ENCODE measurements around the gene TACR1.

Gene TACR1

DNA sequence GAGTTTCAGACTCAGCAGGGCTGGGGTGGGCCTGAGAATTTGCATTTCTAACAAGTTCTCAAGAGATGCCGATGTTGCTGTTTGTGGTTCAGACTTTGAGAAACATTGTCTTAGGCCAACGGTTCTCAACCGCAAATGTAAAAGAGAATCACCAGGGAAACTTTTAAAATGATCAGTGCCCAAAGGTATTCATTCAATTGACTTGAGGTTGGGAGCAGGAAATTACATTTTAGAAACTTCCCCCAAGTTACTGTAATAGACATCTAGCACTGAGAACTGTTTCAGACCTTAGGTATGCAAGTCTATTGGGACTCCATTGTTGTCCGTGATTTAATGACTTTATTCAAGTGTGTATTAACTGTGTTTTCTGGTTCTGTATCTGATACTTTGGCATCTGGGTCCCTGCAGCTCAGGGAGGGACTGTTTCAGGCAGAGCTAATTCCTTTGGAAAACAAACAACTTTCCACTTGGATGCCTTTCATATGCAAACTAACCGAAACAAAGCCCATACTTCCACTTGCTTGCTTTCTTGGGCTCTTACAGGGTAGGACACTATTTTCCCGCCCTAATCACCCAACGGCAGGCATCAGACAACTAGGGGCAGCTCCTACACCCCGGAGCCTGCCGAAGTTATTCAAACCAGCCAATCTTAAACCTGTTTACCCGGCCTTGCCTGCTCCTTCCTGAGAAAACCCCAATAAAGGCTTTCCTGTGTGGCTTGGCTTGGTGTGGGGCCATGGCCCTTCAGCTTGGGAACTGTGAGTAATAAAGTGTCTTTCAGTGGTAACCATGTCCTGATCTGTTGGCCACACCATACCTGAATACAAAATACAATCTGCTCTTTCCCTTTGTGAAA is 143.3 kb downstream of the TACR1 start:
- DNase-seq (ENCODE audit: extremely low read depth, low read depth), result no peak
- TF ChIP-seq, protein P1, sequence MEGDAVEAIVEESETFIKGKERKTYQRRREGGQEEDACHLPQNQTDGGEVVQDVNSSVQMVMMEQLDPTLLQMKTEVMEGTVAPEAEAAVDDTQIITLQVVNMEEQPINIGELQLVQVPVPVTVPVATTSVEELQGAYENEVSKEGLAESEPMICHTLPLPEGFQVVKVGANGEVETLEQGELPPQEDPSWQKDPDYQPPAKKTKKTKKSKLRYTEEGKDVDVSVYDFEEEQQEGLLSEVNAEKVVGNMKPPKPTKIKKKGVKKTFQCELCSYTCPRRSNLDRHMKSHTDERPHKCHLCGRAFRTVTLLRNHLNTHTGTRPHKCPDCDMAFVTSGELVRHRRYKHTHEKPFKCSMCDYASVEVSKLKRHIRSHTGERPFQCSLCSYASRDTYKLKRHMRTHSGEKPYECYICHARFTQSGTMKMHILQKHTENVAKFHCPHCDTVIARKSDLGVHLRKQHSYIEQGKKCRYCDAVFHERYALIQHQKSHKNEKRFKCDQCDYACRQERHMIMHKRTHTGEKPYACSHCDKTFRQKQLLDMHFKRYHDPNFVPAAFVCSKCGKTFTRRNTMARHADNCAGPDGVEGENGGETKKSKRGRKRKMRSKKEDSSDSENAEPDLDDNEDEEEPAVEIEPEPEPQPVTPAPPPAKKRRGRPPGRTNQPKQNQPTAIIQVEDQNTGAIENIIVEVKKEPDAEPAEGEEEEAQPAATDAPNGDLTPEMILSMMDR (IDR thresholded peaks at IDR 0.05; ENCODE audit: low read depth, low read length), result no peak

DNA sequence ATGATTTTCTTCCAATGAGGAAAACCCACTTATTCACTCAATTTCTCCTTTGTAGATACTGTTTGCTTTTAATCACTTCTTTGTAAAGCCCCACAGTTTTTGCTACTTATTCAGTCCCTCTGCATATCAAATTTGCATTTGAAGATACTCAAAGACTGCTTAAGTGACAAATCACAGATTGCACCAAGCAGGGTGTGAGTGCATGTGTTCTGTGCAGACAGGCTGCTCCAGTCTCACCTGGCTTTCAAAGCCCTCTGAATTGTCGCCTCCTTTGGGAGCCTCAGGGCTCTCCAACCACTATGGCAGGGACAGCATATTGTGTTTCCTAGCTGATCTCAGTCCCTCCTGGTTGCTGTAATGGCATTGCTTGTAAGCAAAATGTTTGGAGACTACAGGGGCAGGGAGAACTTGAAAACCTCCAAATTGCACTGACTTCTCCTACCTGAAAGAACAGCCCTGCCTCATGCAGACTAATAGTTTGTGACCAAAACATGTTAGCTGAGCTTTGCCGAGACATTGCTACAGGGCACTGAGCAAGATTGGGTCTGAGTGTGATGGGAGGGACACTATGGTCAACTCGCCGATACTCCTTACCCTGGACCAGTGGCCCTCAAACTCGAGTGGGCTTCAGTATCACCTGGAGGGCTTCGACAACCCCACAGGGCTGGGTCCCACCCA is 144.0 kb downstream of the TACR1 start:
- DNase-seq (ENCODE audit: extremely low read depth, low read depth), result no peak
- TF ChIP-seq, protein P1 (IDR thresholded peaks at IDR 0.05; ENCODE audit: low read depth, low read length), result no peak

DNA sequence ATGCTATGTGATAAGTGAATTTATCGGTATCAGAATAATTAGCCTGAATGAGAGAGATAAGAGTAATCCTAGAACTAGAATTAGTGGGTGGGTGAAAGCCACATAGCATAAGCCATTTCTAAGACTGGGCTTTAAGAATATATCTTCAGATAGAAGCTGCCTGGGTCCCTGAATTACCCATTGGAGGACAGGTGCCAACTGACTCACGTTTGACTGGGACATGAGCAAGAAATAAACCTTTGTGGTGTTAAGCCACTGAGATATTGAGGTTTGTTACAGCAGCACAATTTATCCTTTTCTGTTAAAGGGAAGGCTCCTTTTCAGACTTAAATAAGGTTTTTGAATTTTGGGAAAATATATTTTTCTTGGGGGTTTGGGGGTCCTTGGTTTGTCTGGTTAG is 145.0 kb downstream of the TACR1 start:
- TF ChIP-seq, protein P1 (IDR thresholded peaks at IDR 0.05; ENCODE audit: low read depth, low read length), result no peak
- no peak for DNase-seq (ENCODE audit: extremely low read depth, low read depth)

DNA sequence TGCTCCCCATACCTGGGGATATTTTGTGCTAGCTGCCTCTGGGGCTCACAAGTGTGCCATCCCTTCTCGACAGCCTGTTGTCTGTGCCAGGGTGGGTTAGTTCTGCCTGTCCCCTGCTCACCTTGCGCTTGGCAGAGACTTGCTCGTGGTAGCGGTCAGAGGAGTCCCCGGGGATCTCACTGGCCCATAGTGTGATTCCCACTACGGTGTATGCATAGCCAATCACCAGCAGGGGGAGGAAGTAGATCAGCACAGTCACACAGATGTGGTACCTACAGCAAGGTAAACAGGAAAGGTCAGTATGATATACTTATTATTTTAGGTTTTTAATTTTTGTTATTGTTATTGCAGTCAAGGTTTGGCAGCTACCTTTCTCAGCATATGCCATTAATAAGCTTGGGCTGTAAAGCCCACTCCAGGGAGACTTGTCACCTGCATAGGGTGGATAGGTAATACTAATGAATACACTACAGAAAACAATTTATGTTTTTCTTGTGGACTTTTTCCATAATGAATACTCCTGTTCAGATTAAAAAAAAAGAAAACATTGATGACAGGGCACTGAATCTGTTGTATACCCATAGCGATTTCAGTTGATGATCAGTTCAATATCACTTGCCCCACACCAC is 145.7 kb downstream of the TACR1 start:
- no peak for DNase-seq (ENCODE audit: extremely low read depth, low read depth)
- TF ChIP-seq, protein P1 (IDR thresholded peaks at IDR 0.05; ENCODE audit: low read depth, low read length), result peak; percentile 41

DNA sequence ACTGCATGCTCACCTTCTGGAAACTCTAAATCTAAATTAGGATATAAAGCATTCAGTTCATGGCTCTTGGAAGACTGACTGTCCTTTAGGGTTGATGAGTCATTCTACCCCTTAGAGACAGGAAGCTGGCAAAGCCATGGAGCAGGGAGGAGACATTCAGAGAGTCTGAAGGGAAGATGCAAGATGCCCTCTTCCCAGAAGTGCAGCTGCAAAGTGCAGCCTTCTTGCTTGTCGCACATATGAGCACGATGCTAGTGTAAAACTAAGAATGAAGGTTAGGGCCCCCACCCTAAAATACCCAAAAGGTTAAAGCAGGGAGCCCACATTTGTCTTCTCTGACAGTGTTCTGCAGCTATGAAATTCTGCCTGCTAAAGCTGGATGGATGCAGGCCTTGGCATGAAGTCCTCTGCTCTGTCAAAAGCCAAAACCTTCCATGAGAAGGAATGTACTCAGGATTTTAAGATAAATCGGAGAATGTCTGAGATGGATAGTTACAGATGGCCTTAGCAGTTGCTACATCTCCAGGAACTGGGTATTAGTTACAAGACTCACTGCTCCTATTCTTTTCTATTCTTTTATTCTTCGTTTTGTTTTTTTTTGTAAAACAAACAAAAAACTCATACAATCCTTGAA is 151.2 kb downstream of the TACR1 start:
- TF ChIP-seq, protein P1 (IDR thresholded peaks at IDR 0.05; ENCODE audit: low read depth, low read length), result no peak
- no peak for DNase-seq (ENCODE audit: extremely low read depth, low read depth)

DNA sequence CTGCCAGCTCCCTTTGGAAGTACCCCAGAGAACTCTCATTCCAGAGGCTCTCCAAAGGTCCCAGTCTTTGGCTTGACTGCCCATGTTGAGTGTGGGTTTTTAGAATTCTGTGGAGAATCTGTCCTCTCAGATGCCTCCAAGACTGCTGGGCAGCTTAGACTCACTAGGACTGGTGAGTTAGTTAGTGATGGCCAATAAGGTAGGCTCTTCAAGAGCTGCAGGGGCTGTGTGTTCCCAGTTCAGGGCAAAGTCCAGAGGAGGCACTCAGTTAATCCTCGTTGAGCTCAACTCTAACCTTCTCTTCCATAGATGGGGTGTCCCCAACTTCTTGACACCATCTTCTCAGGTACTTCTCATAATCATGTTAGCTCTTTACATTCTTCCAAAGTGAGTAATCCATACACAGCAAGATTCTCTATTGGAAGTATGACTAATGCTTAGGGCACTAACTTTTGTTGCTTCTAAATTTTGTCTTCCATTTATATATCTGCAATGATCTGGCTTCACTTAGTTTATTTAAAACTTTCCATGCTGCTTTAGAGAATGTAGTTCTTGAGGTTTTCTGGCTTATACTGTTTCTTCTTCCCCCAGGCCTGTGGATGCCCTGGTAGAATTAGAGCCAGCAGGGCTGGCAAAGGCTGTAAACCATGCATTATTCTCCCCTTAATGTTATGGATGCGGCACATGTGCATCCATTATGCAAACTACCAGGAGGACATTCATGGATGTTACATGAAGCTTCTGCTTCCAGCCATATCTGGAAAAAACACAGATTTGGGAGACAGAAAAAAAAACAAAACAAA is 151.9 kb downstream of the TACR1 start:
- DNase-seq (ENCODE audit: extremely low read depth, low read depth), result no peak
- TF ChIP-seq, protein P1 (IDR thresholded peaks at IDR 0.05; ENCODE audit: low read depth, low read length), result no peak
